ENCODE measurements around the gene MDC1.
"Not testable (repeated sequence)": the region's sequence is repeated elsewhere in the genome, so short reads cannot be mapped to it uniquely, and the experiment has no call there.

The MDC1 gene

GRCh38 chr6:30723843-30724741 lies 7.0 kb upstream of the MDC1 start:
- not testable (repeated sequence) for DNase-seq

- not testable (repeated sequence) for DNase-seq
Observed at GRCh38 chr6:30723159-30723842, 6.2 kb upstream of the MDC1 start.

GRCh38 chr6:30722280-30723112 lies 5.4 kb upstream of the MDC1 start:
- peak; percentile 61 for DNase-seq

- DNase-seq: not testable (repeated sequence)
Observed at GRCh38 chr6:30722025-30722279, 4.9 kb upstream of the MDC1 start.

GRCh38 chr6:30721198-30722024 lies 4.3 kb upstream of the MDC1 start:
- peak; percentile 90 for DNase-seq

- peak; percentile 59 for DNase-seq
Observed at GRCh38 chr6:30720738-30721197, 3.7 kb upstream of the MDC1 start.

GRCh38 chr6:30719791-30720737 lies 3.0 kb upstream of the MDC1 start, which contains the start of gene TUBB:
Gene TUBB (plus strand): TSS chr6:30720352. CDS start chr6:30720507, 155 bp downstream.
- peak; percentile 99 for DNase-seq

- DNase-seq: no peak
Observed at GRCh38 chr6:30719356-30719755, 2.3 kb upstream of the MDC1 start.

- not testable (repeated sequence) for DNase-seq
Observed at GRCh38 chr6:30717845-30718720, 1.0 kb upstream of the MDC1 start.

GRCh38 chr6:30716879-30717128 lies 277 bp downstream of the MDC1 start:
- DNase-seq: no peak

GRCh38 chr6:30714263-30714662 lies 2.8 kb downstream of the MDC1 start:
- no peak for DNase-seq

GRCh38 chr6:30712441-30712945 lies 4.6 kb downstream of the MDC1 start:
- no peak for DNase-seq

GRCh38 chr6:30711758-30712380 lies 5.2 kb downstream of the MDC1 start:
- DNase-seq: no peak

- no peak for DNase-seq
Observed at GRCh38 chr6:30709101-30709868, 7.8 kb downstream of the MDC1 start.

GRCh38 chr6:30707281-30707850 lies 9.7 kb downstream of the MDC1 start:
- no peak for DNase-seq

- no peak for DNase-seq
Observed at GRCh38 chr6:30705620-30706019, 11.5 kb downstream of the MDC1 start.

GRCh38 chr6:30703821-30704220 lies 13.3 kb downstream of the MDC1 start:
- DNase-seq: no peak

GRCh38 chr6:30703011-30703410 lies 14.1 kb downstream of the MDC1 start:
- no peak for DNase-seq

- DNase-seq: no peak
Observed at GRCh38 chr6:30700340-30700739, 16.7 kb downstream of the MDC1 start.
